SJSA1 (cell line): ENCODE measurements around the gene PDZD2. TPM values are rescaled to one million over a fixed set of nuclear protein-coding genes. Genes with fewer than 3 reads are reported as not detected.
"Not testable (repeated sequence)": the region's sequence is repeated elsewhere in the genome, so short reads cannot be mapped to it uniquely, and the experiment has no call there.

Experiments
- DNase-seq, 2 experiments: peaks; one replicate each; pipeline ENCODE4 v3.0.0-alpha.2; 2015 to 2020; ENCODE audit warnings: low spot score in 2 of 2, low read depth in 1 of 2
- H3K27ac ChIP-seq: fragments of 250-450 bp; sonication (Bioruptor Pico); 2 replicates; pipeline ENCODE4 v1.5.1; 2020; ENCODE audit warnings: mild to moderate bottlenecking, moderate library complexity
- H3K27me3 ChIP-seq: fragments of 250-450 bp; sonication (Bioruptor Pico); replicated peaks from 2 replicates; pipeline ENCODE4 v1.5.1; 2020; ENCODE audit warnings: mild to moderate bottlenecking, moderate library complexity
- H3K36me3 ChIP-seq: fragments of 250-450 bp; sonication (Bioruptor Pico); 2 replicates; pipeline ENCODE4 v1.5.1; 2020; ENCODE audit warnings: mild to moderate bottlenecking
- H3K4me1 ChIP-seq: fragments of 250-450 bp; sonication (Bioruptor Pico); replicated peaks from 2 replicates; pipeline ENCODE4 v1.6.1; 2021; ENCODE audit warnings: mild to moderate bottlenecking
- H3K4me3 ChIP-seq: fragments of 250-450 bp; sonication (Bioruptor Pico); 2 replicates; pipeline ENCODE4 v1.5.1; 2020; ENCODE audit warnings: mild to moderate bottlenecking
- H3K9me3 ChIP-seq: fragments of 250-450 bp; sonication (Bioruptor Pico); replicated peaks from 2 replicates; pipeline ENCODE4 v1.5.1; 2020; ENCODE audit warnings: mild to moderate bottlenecking
- total RNA-seq: library from RNA; depleted of rRNA; stranded (reverse); fragments of >200 nt; shearing (Covaris generic); gene quantifications from 2 replicates; pipeline ENCODE4 v1.2.3, GENCODE V29; 2014

Gene PDZD2
- total RNA-seq, 1 experiment from 2014 or later, result 0.16 TPM

GRCh38 chr5:31763424-31763823 is 124.5 kb downstream of the PDZD2 start:
- Histone ChIP-seq H3K4me3 (no peak overlapping the region), H3K27ac (no peak overlapping the region), H3K27me3 (no peaks in the 10 kb centered on the region), H3K4me1 (no peaks in the 10 kb centered on the region), H3K36me3 (no peaks in the 10 kb centered on the region), H3K9me3 (no peaks in the 10 kb centered on the region)
- no peak for DNase-seq

- H3K9me3 ChIP-seq, H3K27ac ChIP-seq, H3K4me3 ChIP-seq, H3K4me1 ChIP-seq, H3K27me3 ChIP-seq, DNase-seq, H3K36me3 ChIP-seq: not testable (repeated sequence)
Measured at GRCh38 chr5:31764687-31765086, 125.8 kb downstream of the PDZD2 start.

DNA sequence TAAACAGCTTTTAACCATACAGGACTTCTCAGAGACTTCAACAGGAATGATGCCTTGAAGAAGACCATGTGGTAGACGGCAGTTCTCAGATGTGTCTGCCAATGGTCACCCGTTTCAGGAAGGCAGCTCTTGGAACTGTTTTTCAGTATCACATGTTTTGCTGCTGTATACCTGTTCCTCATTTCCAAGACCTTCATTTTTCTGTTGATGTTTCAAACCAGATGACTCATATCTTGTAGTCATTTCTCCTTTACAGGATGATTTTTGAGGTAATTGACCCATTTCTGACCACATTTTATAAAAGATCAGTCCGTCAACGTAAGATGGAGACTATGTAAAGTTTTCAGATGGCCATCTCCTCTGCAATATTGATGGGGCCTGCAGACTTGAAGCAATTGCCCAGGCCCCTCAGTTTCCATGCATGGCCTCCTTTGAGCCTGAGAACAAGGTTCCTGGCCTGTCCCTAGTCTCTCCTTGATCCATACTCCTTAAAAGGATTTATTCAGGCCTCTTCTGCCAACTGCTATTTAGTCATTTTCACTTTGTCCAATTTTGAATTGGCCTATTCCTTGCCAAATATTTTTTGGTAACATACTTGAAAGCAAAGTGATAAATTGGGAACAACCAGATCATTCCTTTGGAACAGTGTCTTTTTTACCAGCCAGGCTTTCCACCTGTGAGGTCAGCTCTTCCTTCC is 128.6 kb downstream of the PDZD2 start:
- H3K4me1 ChIP-seq, result no peaks in the 10 kb centered on the region
- no peaks in the 10 kb centered on the region for H3K9me3 ChIP-seq
- no peak for DNase-seq
- H3K27ac ChIP-seq, result no peak overlapping the region
- H3K27me3 ChIP-seq, result no peaks in the 10 kb centered on the region
- H3K4me3 ChIP-seq, result no peak overlapping the region
- H3K36me3 ChIP-seq, result no peaks in the 10 kb centered on the region

DNA sequence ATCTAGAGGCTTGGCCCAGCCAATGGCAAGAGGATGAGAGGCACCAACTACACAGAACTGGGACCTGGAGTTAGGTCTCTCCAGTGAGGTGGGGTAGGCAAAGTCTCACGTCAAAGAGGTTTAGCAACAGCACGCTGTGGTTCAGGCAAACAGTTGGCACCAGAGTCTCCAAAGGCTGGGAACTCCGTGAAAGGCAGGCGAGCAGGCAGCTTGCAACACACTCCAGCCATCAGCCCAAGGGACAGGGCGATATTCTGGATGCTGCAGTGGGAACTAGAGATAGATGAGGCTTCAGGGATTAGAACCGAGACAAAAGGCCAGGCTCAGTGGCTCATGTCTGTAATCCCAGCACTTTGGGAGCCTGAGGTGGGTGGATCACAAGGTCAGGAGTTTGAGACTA is 129.1 kb downstream of the PDZD2 start:
- no peak for DNase-seq
- no peaks in the 10 kb centered on the region for H3K27me3 ChIP-seq
- H3K4me3 ChIP-seq, result no peak overlapping the region
- H3K36me3 ChIP-seq, result no peaks in the 10 kb centered on the region
- no peak overlapping the region for H3K27ac ChIP-seq
- H3K4me1 ChIP-seq, result no peaks in the 10 kb centered on the region
- no peaks in the 10 kb centered on the region for H3K9me3 ChIP-seq

GRCh38 chr5:31768784-31769183 is 129.9 kb downstream of the PDZD2 start:
- H3K9me3 ChIP-seq, result no peaks in the 10 kb centered on the region
- DNase-seq, result no peak
- H3K27ac ChIP-seq, result no peak overlapping the region
- H3K4me3 ChIP-seq, result no peak overlapping the region
- H3K4me1 ChIP-seq, result no peaks in the 10 kb centered on the region
- H3K36me3 ChIP-seq, result no peaks in the 10 kb centered on the region
- H3K27me3 ChIP-seq, result no peaks in the 10 kb centered on the region

DNA sequence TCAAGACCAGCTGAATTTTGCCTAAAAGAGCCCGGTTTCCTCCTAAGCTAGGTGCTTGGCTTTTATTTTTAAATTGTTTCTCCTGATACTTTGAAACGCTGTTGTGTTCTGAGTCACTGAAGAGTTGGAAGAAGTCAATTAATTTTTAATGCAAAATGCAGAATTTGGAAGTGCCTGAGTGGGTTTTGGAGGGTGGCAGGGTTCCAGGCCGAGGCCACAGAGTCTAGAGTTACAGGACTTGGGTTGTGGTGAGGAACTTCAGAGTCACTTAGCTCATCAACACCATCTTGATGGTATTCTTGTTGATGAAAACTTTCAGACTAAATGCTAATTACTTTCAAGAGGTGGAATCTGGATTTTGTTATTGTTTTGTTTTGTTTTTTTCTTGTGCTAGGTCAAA is 130.6 kb downstream of the PDZD2 start:
- no peaks in the 10 kb centered on the region for H3K9me3 ChIP-seq
- H3K27ac ChIP-seq, result no peak overlapping the region
- DNase-seq, result no peak
- no peaks in the 10 kb centered on the region for H3K27me3 ChIP-seq
- no peaks in the 10 kb centered on the region for H3K36me3 ChIP-seq
- no peak overlapping the region for H3K4me3 ChIP-seq
- H3K4me1 ChIP-seq, result no peaks in the 10 kb centered on the region

- DNase-seq, result no peak
- Histone ChIP-seq H3K4me1 (no peaks in the 10 kb centered on the region), H3K9me3 (no peaks in the 10 kb centered on the region), H3K27me3 (no peaks in the 10 kb centered on the region), H3K36me3 (no peaks in the 10 kb centered on the region), H3K4me3 (no peak overlapping the region), H3K27ac (no peak overlapping the region)
Measured at GRCh38 chr5:31770132-31770720, 131.3 kb downstream of the PDZD2 start.

- no peak overlapping the region for H3K27ac ChIP-seq
- H3K4me1 ChIP-seq, result no peaks in the 10 kb centered on the region
- H3K4me3 ChIP-seq, result no peak overlapping the region
- DNase-seq, result no peak
- H3K36me3 ChIP-seq, result no peaks in the 10 kb centered on the region
- H3K9me3 ChIP-seq, result no peaks in the 10 kb centered on the region
- H3K27me3 ChIP-seq, result no peaks in the 10 kb centered on the region
Measured at GRCh38 chr5:31770998-31771397, 132.1 kb downstream of the PDZD2 start.

DNA sequence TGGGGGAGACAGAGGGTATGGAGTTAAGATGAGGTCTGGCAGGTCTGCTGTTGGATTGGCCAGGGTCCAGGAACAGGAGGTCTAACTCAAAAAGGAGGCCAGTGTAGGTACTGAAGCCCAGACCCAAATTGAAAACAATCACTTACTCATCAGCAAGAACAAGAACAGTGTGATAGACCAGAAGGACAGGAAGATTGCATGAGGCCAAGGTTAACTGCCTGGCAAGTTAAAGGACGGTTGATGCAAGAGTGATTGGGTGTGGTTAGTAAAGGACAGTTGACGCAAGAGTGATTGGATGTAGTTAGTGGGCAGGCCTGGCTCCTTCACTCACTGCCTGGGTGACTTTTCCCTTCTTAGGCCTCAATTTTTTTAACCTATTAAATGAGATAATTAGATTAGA is 132.6 kb downstream of the PDZD2 start:
- no peak overlapping the region for H3K27ac ChIP-seq
- DNase-seq, result no peak
- no peaks in the 10 kb centered on the region for H3K4me1 ChIP-seq
- no peaks in the 10 kb centered on the region for H3K36me3 ChIP-seq
- H3K27me3 ChIP-seq, result no peaks in the 10 kb centered on the region
- no peaks in the 10 kb centered on the region for H3K9me3 ChIP-seq
- no peak overlapping the region for H3K4me3 ChIP-seq

DNA sequence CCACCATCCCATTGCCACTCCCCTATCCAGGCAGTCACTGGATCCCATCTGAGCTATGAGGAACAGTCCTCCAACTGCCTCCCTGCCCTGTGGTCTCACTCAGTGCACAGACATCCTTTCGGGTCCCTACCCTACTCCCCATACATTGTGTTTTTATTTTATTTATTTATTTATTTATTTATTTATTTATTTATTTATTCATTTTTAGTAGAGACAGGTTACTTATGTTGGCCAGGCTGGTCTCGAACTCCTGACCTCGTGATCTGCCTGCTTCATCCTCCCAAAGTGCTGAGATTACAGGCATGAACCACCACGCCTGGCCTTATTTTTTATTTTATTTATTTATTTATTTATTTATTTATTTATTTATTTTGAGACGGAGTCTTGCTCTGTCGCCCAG is 137.4 kb downstream of the PDZD2 start:
- H3K27me3 ChIP-seq, H3K9me3 ChIP-seq, H3K4me3 ChIP-seq, H3K4me1 ChIP-seq, DNase-seq, H3K27ac ChIP-seq, H3K36me3 ChIP-seq: not testable (repeated sequence)

DNA sequence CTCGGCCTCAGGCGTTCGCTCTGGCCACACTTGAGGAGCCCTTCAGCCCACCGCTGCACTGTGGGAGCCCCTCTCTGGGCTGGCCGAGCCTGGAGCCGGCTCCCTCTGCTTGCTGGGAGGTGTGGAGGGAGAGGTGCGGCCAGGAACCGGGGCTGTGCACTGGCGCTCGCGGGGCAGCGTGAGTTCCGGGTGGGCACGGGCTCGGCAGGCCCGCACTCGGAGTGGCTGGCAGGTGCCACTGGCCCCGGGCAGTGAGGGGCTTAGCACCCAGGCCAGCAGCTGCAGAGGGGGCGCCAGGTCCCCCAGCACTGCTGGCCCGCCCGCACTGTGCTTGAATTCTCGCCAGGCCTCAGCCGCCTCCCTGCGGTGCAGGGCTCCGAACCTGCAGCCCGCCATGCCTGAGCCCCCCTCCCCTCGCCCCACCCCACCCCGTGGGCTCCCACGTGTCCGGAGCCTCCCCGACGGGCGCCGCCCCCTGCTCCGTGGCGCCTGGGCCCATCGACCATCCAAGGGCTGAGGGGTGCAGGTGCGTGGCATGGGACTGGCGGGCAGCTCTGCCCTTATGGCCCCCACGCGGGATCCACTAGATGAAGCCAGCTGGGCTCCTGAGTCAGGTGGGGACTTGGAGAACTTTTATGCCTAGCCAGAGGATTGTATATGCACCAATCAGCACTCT is 138.2 kb downstream of the PDZD2 start:
- no peak overlapping the region for H3K27ac ChIP-seq
- H3K27me3 ChIP-seq, result no peaks in the 10 kb centered on the region
- no peak for DNase-seq
- H3K9me3 ChIP-seq, result no peaks in the 10 kb centered on the region
- no peaks in the 10 kb centered on the region for H3K4me1 ChIP-seq
- H3K4me3 ChIP-seq, result no peak overlapping the region
- H3K36me3 ChIP-seq, result no peaks in the 10 kb centered on the region

DNA sequence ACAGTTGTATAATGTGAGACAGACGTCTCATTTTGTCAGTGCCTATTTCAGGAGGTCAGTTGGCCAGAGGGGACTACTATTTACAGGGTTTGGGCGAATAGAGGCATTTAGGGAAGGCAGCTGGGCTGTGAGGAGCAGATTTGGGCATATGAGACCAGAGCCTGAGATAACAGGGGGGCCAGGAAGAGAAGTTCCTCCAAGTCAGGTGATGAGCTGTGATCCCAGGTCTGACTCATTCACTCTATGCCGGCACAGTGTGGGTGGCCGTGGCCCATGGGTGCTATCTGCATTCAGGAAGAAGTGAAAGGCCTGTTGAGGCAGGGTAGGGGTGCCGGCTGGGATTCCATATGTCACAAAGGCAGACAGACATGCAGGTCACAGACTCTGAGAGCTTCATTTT is 142.8 kb downstream of the PDZD2 start:
- Histone ChIP-seq H3K4me1 (no peaks in the 10 kb centered on the region), H3K27me3 (no peaks in the 10 kb centered on the region), H3K4me3 (no peak overlapping the region), H3K27ac (no peak overlapping the region), H3K9me3 (no peaks in the 10 kb centered on the region), H3K36me3 (no peaks in the 10 kb centered on the region)
- DNase-seq, result no peak

- no peak for DNase-seq
- Histone ChIP-seq H3K4me1 (no peaks in the 10 kb centered on the region), H3K9me3 (no peaks in the 10 kb centered on the region), H3K4me3 (no peak overlapping the region), H3K36me3 (no peaks in the 10 kb centered on the region), H3K27ac (no peak overlapping the region), H3K27me3 (no peaks in the 10 kb centered on the region)
Measured at GRCh38 chr5:31783086-31783645, 144.2 kb downstream of the PDZD2 start.

GRCh38 chr5:31783731-31784130 is 144.8 kb downstream of the PDZD2 start:
- H3K36me3 ChIP-seq, result no peaks in the 10 kb centered on the region
- no peak for DNase-seq
- H3K27me3 ChIP-seq, result no peaks in the 10 kb centered on the region
- no peak overlapping the region for H3K27ac ChIP-seq
- H3K9me3 ChIP-seq, result no peaks in the 10 kb centered on the region
- no peak overlapping the region for H3K4me3 ChIP-seq
- no peaks in the 10 kb centered on the region for H3K4me1 ChIP-seq
